ENCODE results near the gene CABYR. TPM values are rescaled to one million over a fixed set of nuclear protein-coding genes. Genes with fewer than 3 reads are reported as not detected.

The CABYR gene
- total and polyA plus RNA-seq, 2 donors (not counting 1 experiment from before 2014, with no cell fraction given): 1.7 to 4.4 TPM

GRCh38 chr18:24196764-24197163 lies 57.9 kb downstream of the CABYR start:
- Histone ChIP-seq H3K4me2 (replicated peaks; ENCODE audit: low read depth, low read length, poor library complexity, severe bottlenecking) (no peak overlapping the region), H2AFZ (ENCODE audit: insufficient read depth, low read depth, low read length, poor library complexity, severe bottlenecking) (no peak overlapping the region), H3K9me3 (ENCODE audit: control extremely low read depth in 1 of 3, control insufficient read depth in 2 of 3, insufficient read depth in 1 of 3, low read length in 2 of 3) (no peaks in the 10 kb centered on the region), H3K4me1 (ENCODE audit: control insufficient read depth in 2 of 2, insufficient read depth in 2 of 2, low read length in 2 of 2) (no peaks in the 10 kb centered on the region), H3K9ac (ENCODE audit: low read length) (no peak overlapping the region), H4K20me1 (ENCODE audit: control insufficient read depth, insufficient read depth, low read length, poor library complexity, severe bottlenecking) (no peaks in the 10 kb centered on the region), H3K27me3 (replicated peaks in 1 of 4; ENCODE audit: control extremely low read depth in 1 of 4, control insufficient read depth in 3 of 4, insufficient read depth in 4 of 4, low read length in 3 of 4) (no peaks in the 10 kb centered on the region), H3K36me3 (replicated peaks in 1 of 2; ENCODE audit: control extremely low read depth in 1 of 2, control insufficient read depth in 1 of 2, extremely low read depth in 1 of 2, insufficient read depth in 2 of 2, low read length in 1 of 2) (no peaks in the 10 kb centered on the region), H3K27ac (ENCODE audit: low read length in 2 of 2) (no peak overlapping the region), H3K79me2 (ENCODE audit: control insufficient read depth, insufficient read depth, low read length) (no peaks in the 10 kb centered on the region), H3K4me3 (ENCODE audit: control extremely low read depth in 1 of 5, extremely low read depth in 1 of 5, insufficient read depth in 1 of 5, low read depth in 2 of 5, low read length in 4 of 5) (no peak overlapping the region)
- 93% methylated on average over 2 of the region's 4 CpGs for WGBS (ENCODE audit: insufficient coverage)
- intact Hi-C loops (cut with micrococcal nuclease): no loop called here
- ChIA-PET POLR2A (no interaction called here), CTCF (no interaction called here)
- H3K27ac Mint-ChIP-seq: no peak overlapping the region
- no peak overlapping the region for H3K4me3 Mint-ChIP-seq
- no peaks in the 10 kb centered on the region for H3K4me1 Mint-ChIP-seq
- no peak for ATAC-seq (ENCODE audit: low read depth)
- no peak for DNase-seq
- H3K9me3 Mint-ChIP-seq (ENCODE audit: insufficient read depth): no peaks in the 10 kb centered on the region
- TF ChIP-seq CTCF (IDR thresholded peaks at IDR 0.05): no peak
- TF ChIP-seq EZH2 (IDR thresholded peaks at IDR 0.05; ENCODE audit: borderline replicate concordance, insufficient read depth, low read depth, low read length, poor library complexity, severe bottlenecking): no peak
- peaks cover 13% of the 10 kb centered on the region for H3K27me3 Mint-ChIP-seq

- POLR2A ChIA-PET: no interaction called here
Observed at GRCh38 chr18:24197412-24197811, 58.5 kb downstream of the CABYR start.

More at GRCh38 chr18:24197412-24197811, 58.5 kb downstream of the CABYR start:
- no peaks in the 10 kb centered on the region for H3K36me3 ChIP-seq (replicated peaks in 1 of 2; ENCODE audit: control extremely low read depth in 1 of 2, control insufficient read depth in 1 of 2, extremely low read depth in 1 of 2, insufficient read depth in 2 of 2, low read length in 1 of 2)
- CTCF ChIA-PET: no interaction called here
- intact Hi-C loops (cut with micrococcal nuclease): no loop called here
- no peaks in the 10 kb centered on the region for H3K4me1 Mint-ChIP-seq
- TF ChIP-seq CTCF (IDR thresholded peaks at IDR 0.05) (no peak), EZH2 (IDR thresholded peaks at IDR 0.05; ENCODE audit: borderline replicate concordance, insufficient read depth, low read depth, low read length, poor library complexity, severe bottlenecking) (no peak)
- H3K27ac Mint-ChIP-seq: no peak overlapping the region
- no peak overlapping the region for H3K4me3 ChIP-seq (ENCODE audit: control extremely low read depth in 1 of 5, extremely low read depth in 1 of 5, insufficient read depth in 1 of 5, low read depth in 2 of 5, low read length in 4 of 5)
- H3K9ac ChIP-seq (ENCODE audit: low read length): no peak overlapping the region
- H3K9me3 Mint-ChIP-seq (ENCODE audit: insufficient read depth): no peaks in the 10 kb centered on the region
- no peak for ATAC-seq (ENCODE audit: low read depth)
- no peak overlapping the region for H2AFZ ChIP-seq (ENCODE audit: insufficient read depth, low read depth, low read length, poor library complexity, severe bottlenecking)
- DNase-seq: no peak
- no peak overlapping the region for H3K4me3 Mint-ChIP-seq
- no CpG with 5 or more reads among the region's 1 CpG for WGBS (ENCODE audit: insufficient coverage)
- H3K4me2 ChIP-seq (replicated peaks; ENCODE audit: low read depth, low read length, poor library complexity, severe bottlenecking): no peak overlapping the region
- H3K27me3 Mint-ChIP-seq: peaks cover 13% of the 10 kb centered on the region
- no peaks in the 10 kb centered on the region for H3K4me1 ChIP-seq (ENCODE audit: control insufficient read depth in 2 of 2, insufficient read depth in 2 of 2, low read length in 2 of 2)
- H3K27me3 ChIP-seq (replicated peaks in 1 of 4; ENCODE audit: control extremely low read depth in 1 of 4, control insufficient read depth in 3 of 4, insufficient read depth in 4 of 4, low read length in 3 of 4): no peaks in the 10 kb centered on the region
- H4K20me1 ChIP-seq (ENCODE audit: control insufficient read depth, insufficient read depth, low read length, poor library complexity, severe bottlenecking): no peaks in the 10 kb centered on the region
- no peaks in the 10 kb centered on the region for H3K79me2 ChIP-seq (ENCODE audit: control insufficient read depth, insufficient read depth, low read length)
- H3K27ac ChIP-seq (ENCODE audit: low read length in 2 of 2): no peak overlapping the region
- H3K9me3 ChIP-seq (ENCODE audit: control extremely low read depth in 1 of 3, control insufficient read depth in 2 of 3, insufficient read depth in 1 of 3, low read length in 2 of 3): no peaks in the 10 kb centered on the region
